Lung (tissue), 12 donors: ENCODE results near the gene ZNF311. TPM values are rescaled to one million over a fixed set of nuclear protein-coding genes. Genes with fewer than 3 reads are reported as not detected.

Experiments
- ATAC-seq: fragments of 200-7000 bp; cut with Tn5 transposase; one replicate; pipeline ENCODE4 v1.9.1; 2020; ENCODE audit warnings: moderate number of reproducible peaks; ENCODE audit not compliant: insufficient read depth, low FRiP score
- DNase-seq, 3 donors: peaks; one replicate each; pipeline ENCODE4 v3.0.0-alpha.2; 2013 to 2017
- H3K27ac ChIP-seq, 2 donors: one replicate each; pipeline ENCODE4 v1.5.1; 2013; ENCODE audit warnings: mild to moderate bottlenecking in 2 of 2, moderate library complexity in 2 of 2, control low read depth in 1 of 2, inconsistent platforms in 1 of 2, low read depth in 1 of 2, low read length in 1 of 2
- H3K27me3 ChIP-seq, 3 donors: one replicate each; pipeline ENCODE4 v1.5.1; 2013; ENCODE audit warnings: low read length in 2 of 3; ENCODE audit not compliant: control insufficient read depth in 3 of 3, insufficient read depth in 3 of 3
- H3K36me3 ChIP-seq, 4 donors: one replicate each; pipeline ENCODE4 v1.5.1; 2013; ENCODE audit warnings: low read length in 4 of 4, mild to moderate bottlenecking in 1 of 4, moderate library complexity in 1 of 4; ENCODE audit not compliant: control insufficient read depth in 4 of 4, insufficient read depth in 4 of 4
- H3K4me1 ChIP-seq, 5 donors: one replicate each; pipeline ENCODE4 v1.5.1; 2013; ENCODE audit warnings: low read length in 5 of 5, mild to moderate bottlenecking in 2 of 5, moderate library complexity in 1 of 5; ENCODE audit not compliant: control insufficient read depth in 5 of 5, insufficient read depth in 5 of 5
- H3K4me3 ChIP-seq: one replicate; pipeline ENCODE4 v1.5.1; 2013; ENCODE audit warnings: mild to moderate bottlenecking, control low read depth, moderate library complexity
- H3K9ac ChIP-seq, 2 donors: one replicate each; pipeline ENCODE4 v1.5.1; 2013; ENCODE audit warnings: low read length in 2 of 2, control low read depth in 1 of 2; ENCODE audit not compliant: insufficient read depth in 1 of 2
- H3K9me3 ChIP-seq, 4 donors: one replicate each; pipeline ENCODE4 v1.5.1; 2013; ENCODE audit warnings: low read length in 3 of 4, mild to moderate bottlenecking in 1 of 4, moderate library complexity in 1 of 4; ENCODE audit not compliant: control insufficient read depth in 4 of 4, insufficient read depth in 3 of 4
- CTCF ChIP-seq: IDR thresholded peaks from 2 replicates; pipeline ENCODE4 v1.5.1; 2012; ENCODE audit warnings: mild to moderate bottlenecking; ENCODE audit errors: control extremely low read depth, extremely low read depth
- WGBS, 2 donors: extraction: QIAGEN DNeasy Blood & Tissue Kit; methylation state at CpG; one replicate each; pipeline ENCODE4 v1.1.7; 2013; 5-methylcytosine and 5-hydroxymethylcytosine counted together
- polyA plus RNA-seq, 2 donors: library from polyadenylated mRNA; stranded (reverse); fragments of 200-250 nt; gene quantifications; one replicate each; pipeline ENCODE4 v1.2.1, GENCODE V29; 2013
- total RNA-seq, 2 donors: library from RNA; depleted of rRNA in 1 of 2; stranded (reverse); fragments of >200 nt in 1 of 2; gene quantifications; one replicate each; pipeline ENCODE4 v1.2.1, GENCODE V29; 2014 to 2021
- donor health status: control.
- donor health status: control.
- donor health status: Bipolar disorder and iron deficiency.
- donor health status: healthy.
- donor health status: DM: yes; HTN: yes; CAD: no.

ZNF311 gene
- total and polyA plus RNA-seq, 4 donors: 0.42 to 3.1 (median 1.4) TPM

GRCh38 chr6:28995093-28995650, 9.9 kb downstream of the ZNF311 start:
- no peak overlapping the region for H3K9ac ChIP-seq
- WGBS, 2 donors: 93 to 95% methylated on average over 8 of the region's 8 CpGs
- ATAC-seq: no peak
- no peak overlapping the region for H3K4me3 ChIP-seq
- no peaks in the 10 kb centered on the region for H3K27me3 ChIP-seq
- no peaks in the 10 kb centered on the region for H3K4me1 ChIP-seq
- H3K27ac ChIP-seq: no peak overlapping the region
- no peak for TF ChIP-seq CTCF
- peaks cover 0 to 5% (median 0%) of the 10 kb centered on the region in 4 donors for H3K36me3 ChIP-seq
- peaks cover 0 to 10% (median 2%) of the 10 kb centered on the region in 4 donors for H3K9me3 ChIP-seq
- no peak for DNase-seq

- Histone ChIP-seq H3K4me3 (no peak overlapping the region), H3K9me3 (peaks cover 0 to 2% (median 0%) of the 10 kb centered on the region in 4 donors), H3K36me3 (no peaks in the 10 kb centered on the region), H3K4me1 (peaks cover 0 to 4% (median 0%) of the 10 kb centered on the region in 5 donors), H3K27me3 (peaks cover 0 to 6% (median 0%) of the 10 kb centered on the region in 3 donors), H3K27ac (no peak overlapping the region), H3K9ac (no peak overlapping the region)
- DNase-seq (peak; percentile 59 to 74 (median 69)), ATAC-seq (peak; percentile 29)
- WGBS, 2 donors: 9 to 16% methylated on average over 48 of the region's 48 CpGs
- peak; percentile 3 for TF ChIP-seq CTCF
Measured at GRCh38 chr6:28988536-28989311, 16.4 kb downstream of the ZNF311 start.

DNA sequence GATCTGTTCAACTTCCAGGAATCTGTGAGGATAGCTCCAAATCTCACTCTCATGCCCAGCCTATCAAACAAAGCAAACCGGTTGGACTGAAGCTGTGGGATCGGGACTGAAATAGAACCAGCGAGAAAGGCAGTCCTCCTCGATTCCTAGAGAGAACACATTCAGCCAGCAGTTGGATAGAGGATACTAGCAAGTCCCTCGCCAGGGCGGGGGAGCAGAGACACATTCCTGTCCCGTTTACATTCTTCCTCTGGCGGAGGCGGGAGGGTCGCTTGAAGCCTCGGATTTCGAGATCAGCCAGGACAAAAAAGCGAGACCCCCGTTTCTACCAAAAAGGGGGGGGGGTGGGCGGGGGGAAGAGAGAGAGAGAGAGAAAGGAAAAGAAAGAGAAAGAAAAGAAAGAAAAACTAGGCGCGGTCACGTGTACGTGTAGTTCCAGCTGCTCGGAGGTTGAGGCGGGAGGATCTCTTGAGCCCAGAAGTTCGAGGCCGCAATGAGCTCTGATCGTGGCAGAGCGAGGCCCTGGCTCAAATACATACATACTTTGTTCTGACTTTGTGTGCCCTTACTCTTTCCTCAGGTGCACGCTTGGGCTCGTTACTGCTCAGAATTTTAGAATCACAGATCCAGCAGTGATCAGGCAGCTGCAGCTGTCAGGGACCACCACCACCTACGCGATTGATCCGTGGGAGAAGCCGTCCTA, 19.5 kb downstream of the ZNF311 start:
- H3K4me3 ChIP-seq: peak overlapping the region; percentile 4
- peak overlapping the region; percentile 13 to 72 for H3K9ac ChIP-seq
- peaks cover 0 to 7% (median 0%) of the 10 kb centered on the region in 5 donors for H3K4me1 ChIP-seq
- no peaks in the 10 kb centered on the region for H3K36me3 ChIP-seq
- peak; percentile 96 to 99 (median 99) for DNase-seq
- peak; percentile 78 for ATAC-seq
- peaks cover 0 to 6% (median 0%) of the 10 kb centered on the region in 3 donors for H3K27me3 ChIP-seq
- no peak for TF ChIP-seq CTCF
- H3K9me3 ChIP-seq: peaks cover 0 to 2% (median 0%) of the 10 kb centered on the region in 4 donors
- H3K27ac ChIP-seq: peak overlapping the region; percentile 21 to 43
- WGBS, 2 donors: 10 to 11% methylated on average over 30 to 31 of the region's 31 CpGs
